KBM-7 (cell line): ENCODE results near the gene NEUROG3.

Source experiments
- DNase-seq: peaks from one replicate; pipeline ENCODE4 v3.0.0-alpha.2; 2015
- in situ Hi-C: fragments of 300-500 bp; cut with MboI; formaldehyde crosslinking; loops from 2 replicates; pipeline ENCODE4 v1.14.3; 2020; ENCODE audit warnings: low sequenced_read_pairs, low pct_unique_long_range_greater_than_20kb, mixed read lengths

The NEUROG3 gene

GRCh38 chr10:69527961-69528360 lies 45.3 kb downstream of the NEUROG3 start:
- DNase-seq: no peak
- in situ Hi-C loops: no loop called here
